ENCODE measurements around the gene EDNRB.

DNA sequence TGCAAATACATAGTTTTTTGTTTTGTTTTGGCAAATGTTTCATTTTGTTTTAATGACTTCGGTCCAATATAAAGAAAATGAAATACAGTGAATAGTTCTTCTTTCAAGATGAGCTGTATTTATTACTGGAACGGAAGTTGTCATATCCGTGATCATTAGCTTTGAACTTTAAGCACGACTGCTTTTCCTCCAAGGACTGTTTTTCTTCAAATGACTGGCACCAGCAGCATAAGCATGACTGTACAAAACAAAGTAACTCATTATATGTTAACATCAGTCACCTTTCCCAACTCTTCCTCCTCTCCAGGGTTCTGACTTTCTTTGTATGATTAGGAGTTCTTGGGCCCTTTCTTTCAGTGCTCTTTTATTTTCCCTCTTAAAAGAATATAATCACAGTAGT is 20.5 kb downstream of the EDNRB start:
- TF ChIP-seq, protein P1, sequence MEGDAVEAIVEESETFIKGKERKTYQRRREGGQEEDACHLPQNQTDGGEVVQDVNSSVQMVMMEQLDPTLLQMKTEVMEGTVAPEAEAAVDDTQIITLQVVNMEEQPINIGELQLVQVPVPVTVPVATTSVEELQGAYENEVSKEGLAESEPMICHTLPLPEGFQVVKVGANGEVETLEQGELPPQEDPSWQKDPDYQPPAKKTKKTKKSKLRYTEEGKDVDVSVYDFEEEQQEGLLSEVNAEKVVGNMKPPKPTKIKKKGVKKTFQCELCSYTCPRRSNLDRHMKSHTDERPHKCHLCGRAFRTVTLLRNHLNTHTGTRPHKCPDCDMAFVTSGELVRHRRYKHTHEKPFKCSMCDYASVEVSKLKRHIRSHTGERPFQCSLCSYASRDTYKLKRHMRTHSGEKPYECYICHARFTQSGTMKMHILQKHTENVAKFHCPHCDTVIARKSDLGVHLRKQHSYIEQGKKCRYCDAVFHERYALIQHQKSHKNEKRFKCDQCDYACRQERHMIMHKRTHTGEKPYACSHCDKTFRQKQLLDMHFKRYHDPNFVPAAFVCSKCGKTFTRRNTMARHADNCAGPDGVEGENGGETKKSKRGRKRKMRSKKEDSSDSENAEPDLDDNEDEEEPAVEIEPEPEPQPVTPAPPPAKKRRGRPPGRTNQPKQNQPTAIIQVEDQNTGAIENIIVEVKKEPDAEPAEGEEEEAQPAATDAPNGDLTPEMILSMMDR (optimal IDR thresholded peaks at IDR 0.05 in 1 of 3, IDR thresholded peaks at IDR 0.05 in 1 of 3, conservative IDR thresholded peaks at IDR 0.05 in 1 of 3; ENCODE audit: extremely low read depth in 1 of 3, insufficient read depth in 2 of 3, low read length in 3 of 3) = no peak
- no peak for TF ChIP-seq EZH2 (IDR thresholded peaks at IDR 0.05; ENCODE audit: low read length)
